ENCODE results near the gene CACNA1C.

DNA sequence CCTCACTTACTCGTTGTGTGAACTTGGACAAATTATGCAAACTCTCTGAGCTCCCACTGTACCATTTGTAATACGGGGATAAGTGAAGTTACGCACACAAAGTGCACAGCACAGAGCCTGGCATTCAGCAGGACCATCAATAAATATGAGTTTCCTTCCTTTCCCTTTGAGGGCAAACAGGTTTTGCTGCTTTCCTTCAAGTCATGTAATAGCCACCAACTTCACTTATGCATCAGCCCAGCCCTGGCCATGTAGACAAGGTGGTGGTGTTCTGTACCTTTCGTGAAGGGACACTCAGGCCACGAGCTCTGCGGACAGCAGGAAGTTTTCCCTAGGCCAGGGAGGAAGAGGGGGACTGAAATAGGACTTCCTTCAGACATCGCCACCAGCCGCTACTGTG is 272.7 kb downstream of the CACNA1C start:
- no peak for TF ChIP-seq POLR2A (IDR thresholded peaks at IDR 0.05)
- no peak for TF ChIP-seq CTCF (IDR thresholded peaks at IDR 0.05)
